Spleen (tissue), 11 donors: ENCODE results near the gene FIGN. TPM values are rescaled to one million over a fixed set of nuclear protein-coding genes. Genes with fewer than 3 reads are reported as not detected.

Experiments used
- DNase-seq: peaks from one replicate; pipeline ENCODE4 v3.0.0-alpha.2; 2020
- H3K27ac ChIP-seq, 8 donors: fragments of 200-600 bp; sonication (generic) in 7 of 8; 1 replicate in 4 of 8; 2 replicates in 4 of 8; pipeline versions ENCODE4 v1.5.0 to v1.8.0; 2016 to 2021; ENCODE audit warnings: inconsistent platforms in 4 of 8, mild to moderate bottlenecking in 4 of 8, moderate library complexity in 1 of 8
- H3K27me3 ChIP-seq, 7 donors: fragments of 200-600 bp; sonication (generic) in 6 of 7; replicated peaks in 1 of 7; 1 replicate in 4 of 7; 2 replicates in 3 of 7; pipeline versions ENCODE4 v1.5.0 to v1.8.0; 2016 to 2021; ENCODE audit warnings: inconsistent platforms in 3 of 7, mild to moderate bottlenecking in 1 of 7
- H3K36me3 ChIP-seq, 6 donors: fragments of 200-600 bp; sonication (generic) in 5 of 6; 1 replicate in 4 of 6; 2 replicates in 2 of 6; pipeline versions ENCODE4 v1.5.0 to v1.8.0; 2016 to 2021; ENCODE audit warnings: inconsistent platforms in 2 of 6
- H3K4me1 ChIP-seq, 6 donors: fragments of 200-600 bp; sonication (generic) in 5 of 6; 1 replicate in 3 of 6; 2 replicates in 3 of 6; pipeline versions ENCODE4 v1.5.0 to v1.8.0; 2016 to 2021; ENCODE audit warnings: inconsistent platforms in 3 of 6
- H3K4me3 ChIP-seq, 8 donors: fragments of 200-600 bp; sonication (generic) in 7 of 8; 1 replicate in 4 of 8; 2 replicates in 4 of 8; pipeline versions ENCODE4 v1.5.0 to v1.8.0; 2016 to 2021; ENCODE audit warnings: inconsistent platforms in 4 of 8, mild to moderate bottlenecking in 4 of 8, moderate library complexity in 2 of 8
- H3K9me3 ChIP-seq, 8 donors: fragments of 200-600 bp; sonication (generic) in 7 of 8; 1 replicate in 4 of 8; 2 replicates in 4 of 8; pipeline versions ENCODE4 v1.5.0 to v1.8.0; 2016 to 2021; ENCODE audit warnings: inconsistent platforms in 4 of 8
- CTCF ChIP-seq, 11 experiments: fragments of 200-600 bp in 7 of 11; fragments of 450-650 bp in 4 of 11; sonication (generic) in 4 of 11; IDR thresholded peaks in 8 of 11; conservative IDR thresholded peaks in 3 of 11; 1 replicate in 7 of 11; 2 replicates in 4 of 11; pipeline versions ENCODE4 v1.4.0 to v1.8.0; 2016 to 2021; ENCODE audit warnings: antibody characterized with exemption in 11 of 11, inconsistent platforms in 4 of 11, mild to moderate bottlenecking in 1 of 11
- POLR2A ChIP-seq, 3 donors: fragments of 450-650 bp; IDR thresholded peaks; one replicate each; pipeline ENCODE4 v1.5.1; 2017; ENCODE audit warnings: antibody characterized with exemption in 3 of 3, mild to moderate bottlenecking in 1 of 3
- POLR2AphosphoS5 ChIP-seq, 3 donors: sonication (generic); formaldehyde crosslinking; IDR thresholded peaks; one replicate each; pipeline ENCODE4 v1.5.1; 2017; ENCODE audit warnings: antibody characterized with exemption in 3 of 3
- WGBS, 5 donors: extraction: QIAGEN DNeasy Blood & Tissue Kit in 3 of 5; methylation state at CpG; one replicate each; pipeline versions ENCODE4 v1.1.5 to v1.1.7; 2013 to 2018; 5-methylcytosine and 5-hydroxymethylcytosine counted together
- intact Hi-C: fragments of 100-400 bp; cut with DNase I; formaldehyde crosslinking; loops from one replicate; pipeline ENCODE4 v1.15.0; 2023; ENCODE audit warnings: low total_unique reads
- polyA plus RNA-seq, 3 donors: library from polyadenylated mRNA; stranded (reverse); fragments of 200-250 nt; gene quantifications; one replicate each; pipeline ENCODE4 v1.2.1, GENCODE V29; 2013
- total RNA-seq, 7 donors: library from RNA; depleted of rRNA in 3 of 7; stranded (reverse); fragments of >200 nt in 3 of 7; fragmentation: NEBNext Ultra II Directional in 4 of 7; extraction: Animal tissue kit (Norgen Biotek cat#: 25700) in 4 of 7; gene quantifications; one replicate each; pipeline versions ENCODE4 v1.1.0 to v1.2.1, GENCODE V29; 2016 to 2021
- donor health status: healthy with polysubstance abuse.
- donor health status: DM: no; HTN: no; CAD: no; lungs with moderate emphysema.
- donor health status: DM: no; HTN: no; CAD: no.
- donor health status: Bipolar disorder and iron deficiency.
- donor health status: healthy.
- donor health status: DM: no; HTN: no; CAD: no.
- donor health status: DM: yes; HTN: yes; CAD: no.

FIGN gene
- total and polyA plus RNA-seq, 10 donors: 0.50 to 22.6 (median 8.6) TPM

DNA sequence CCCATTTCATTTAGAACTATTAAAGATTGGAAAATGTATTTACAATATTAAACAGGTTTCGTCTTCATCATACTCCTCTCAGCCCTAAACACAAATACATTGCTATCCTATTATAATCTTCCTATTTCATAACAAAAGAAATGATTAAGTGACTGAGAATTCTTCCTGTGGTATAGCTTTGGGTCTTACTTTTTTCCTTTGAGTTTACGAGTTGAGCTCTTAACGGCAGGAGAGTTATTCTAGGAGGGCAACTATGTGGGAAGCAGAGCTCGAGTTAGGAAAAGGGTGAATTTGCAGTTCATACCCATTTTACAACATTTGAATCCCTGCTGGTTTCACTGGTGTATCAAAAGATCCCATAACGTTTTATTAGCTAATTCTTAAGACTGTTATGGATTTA, 105.0 kb downstream of the FIGN start:
- no peaks in the 10 kb centered on the region for H3K36me3 ChIP-seq
- no peaks in the 10 kb centered on the region for H3K9me3 ChIP-seq
- TF ChIP-seq POLR2A (IDR thresholded peaks at IDR 0.05) (no peak), POLR2AphosphoS5 (IDR thresholded peaks at IDR 0.05) (no peak), CTCF (IDR thresholded peaks at IDR 0.05 in 8 of 11, conservative IDR thresholded peaks at IDR 0.05 in 3 of 11) (no peak)
- 79 to 90% (median 81%) methylated on average over 5 of the region's 5 CpGs for WGBS, 5 donors
- no peak overlapping the region for H3K4me3 ChIP-seq
- H3K27me3 ChIP-seq: no peaks in the 10 kb centered on the region
- intact Hi-C loops: no loop called here
- no peak overlapping the region for H3K27ac ChIP-seq
- no peaks in the 10 kb centered on the region for H3K4me1 ChIP-seq
- DNase-seq: no peak

DNA sequence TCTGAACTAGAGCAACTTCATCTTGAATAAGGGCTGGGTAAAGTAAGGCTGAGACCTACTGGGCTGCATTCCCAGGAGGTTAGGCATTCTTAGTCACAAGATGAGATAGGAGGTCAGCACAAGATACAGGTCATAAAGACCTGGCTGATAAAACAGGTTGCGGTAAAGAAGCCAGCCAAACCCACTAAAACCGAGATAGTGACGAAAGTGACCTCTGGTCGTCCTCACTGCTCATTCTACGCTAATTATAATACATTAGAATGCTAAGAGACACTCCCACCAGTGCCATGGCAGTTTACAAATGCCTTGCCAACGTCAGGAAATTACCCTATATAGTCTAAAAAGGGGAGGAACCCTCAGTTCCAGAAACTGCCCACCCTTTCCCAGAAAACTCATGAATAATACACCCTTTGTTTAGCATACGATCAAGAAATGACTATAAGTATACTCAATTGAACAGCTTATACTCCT, 109.1 kb downstream of the FIGN start:
- H3K27ac ChIP-seq: no peak overlapping the region
- H3K4me1 ChIP-seq: no peaks in the 10 kb centered on the region
- no peak overlapping the region for H3K4me3 ChIP-seq
- no peak for TF ChIP-seq POLR2A (IDR thresholded peaks at IDR 0.05)
- no peak for TF ChIP-seq CTCF (IDR thresholded peaks at IDR 0.05 in 8 of 11, conservative IDR thresholded peaks at IDR 0.05 in 3 of 11)
- TF ChIP-seq POLR2AphosphoS5 (IDR thresholded peaks at IDR 0.05): no peak
- H3K27me3 ChIP-seq: no peaks in the 10 kb centered on the region
- no peaks in the 10 kb centered on the region for H3K9me3 ChIP-seq
- no peaks in the 10 kb centered on the region for H3K36me3 ChIP-seq
- no peak for DNase-seq
- 65 to 84% (median 78%) methylated on average over 7 of the region's 7 CpGs for WGBS, 5 donors
- intact Hi-C loops: no loop called here

- no peak for TF ChIP-seq CTCF (IDR thresholded peaks at IDR 0.05 in 8 of 11, conservative IDR thresholded peaks at IDR 0.05 in 3 of 11)
- TF ChIP-seq POLR2AphosphoS5 (IDR thresholded peaks at IDR 0.05): no peak
- no peak for TF ChIP-seq POLR2A (IDR thresholded peaks at IDR 0.05)
- 91 to 100% (median 95%) methylated on average over 1 of the region's 1 CpG for WGBS, 5 donors
Observed at GRCh38 chr2:163626208-163626607, 109.6 kb downstream of the FIGN start.

DNA sequence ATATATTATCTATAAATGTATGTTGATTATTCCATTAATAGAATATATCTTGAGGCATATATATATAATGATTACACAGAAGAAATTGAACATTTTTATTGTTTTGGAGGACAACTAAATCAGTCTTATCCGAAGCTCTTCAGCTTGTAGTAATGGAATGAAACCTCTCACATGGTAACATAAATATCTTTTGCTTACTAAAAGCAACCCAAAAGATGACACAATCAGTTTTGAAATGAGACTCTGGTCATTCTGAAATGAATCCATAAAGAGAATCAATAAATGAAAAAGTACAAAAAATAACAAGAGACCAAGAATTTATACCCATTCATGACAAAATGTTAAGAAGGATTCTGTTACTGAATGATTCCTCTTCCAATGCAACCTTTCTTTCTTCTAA, 110.2 kb downstream of the FIGN start:
- intact Hi-C loops: no loop called here
- DNase-seq: no peak
- H3K9me3 ChIP-seq: no peaks in the 10 kb centered on the region
- no peak overlapping the region for H3K27ac ChIP-seq
- no peaks in the 10 kb centered on the region for H3K4me1 ChIP-seq
- no peaks in the 10 kb centered on the region for H3K36me3 ChIP-seq
- TF ChIP-seq POLR2AphosphoS5 (IDR thresholded peaks at IDR 0.05) (no peak), POLR2A (IDR thresholded peaks at IDR 0.05) (no peak), CTCF (IDR thresholded peaks at IDR 0.05 in 8 of 11, conservative IDR thresholded peaks at IDR 0.05 in 3 of 11) (no peak)
- no peaks in the 10 kb centered on the region for H3K27me3 ChIP-seq
- H3K4me3 ChIP-seq: no peak overlapping the region
- 67 to 85% (median 75%) methylated on average over 1 of the region's 1 CpG for WGBS, 5 donors

More at GRCh38 chr2:163626208-163626607, 109.6 kb downstream of the FIGN start:
- Histone ChIP-seq H3K4me1 (no peaks in the 10 kb centered on the region), H3K36me3 (no peaks in the 10 kb centered on the region), H3K9me3 (no peaks in the 10 kb centered on the region), H3K4me3 (no peak overlapping the region), H3K27ac (no peak overlapping the region), H3K27me3 (no peaks in the 10 kb centered on the region)
- DNase-seq: no peak
- intact Hi-C loops: no loop called here
